GM21717 (cell line): Measurements from ENCODE around the gene BCAS3.
"Not testable (repeated sequence)": the region's sequence is repeated elsewhere in the genome, so short reads cannot be mapped to it uniquely, and the experiment has no call there.

Experiments used
- ATAC-seq: cut with Tn5 transposase; IDR thresholded peaks from one replicate; pipeline ENCODE4 v1.9.1; 2021; ENCODE audit warnings: mild to moderate bottlenecking, moderate library complexity; ENCODE audit not compliant: unreplicated experiment

Gene BCAS3

DNA sequence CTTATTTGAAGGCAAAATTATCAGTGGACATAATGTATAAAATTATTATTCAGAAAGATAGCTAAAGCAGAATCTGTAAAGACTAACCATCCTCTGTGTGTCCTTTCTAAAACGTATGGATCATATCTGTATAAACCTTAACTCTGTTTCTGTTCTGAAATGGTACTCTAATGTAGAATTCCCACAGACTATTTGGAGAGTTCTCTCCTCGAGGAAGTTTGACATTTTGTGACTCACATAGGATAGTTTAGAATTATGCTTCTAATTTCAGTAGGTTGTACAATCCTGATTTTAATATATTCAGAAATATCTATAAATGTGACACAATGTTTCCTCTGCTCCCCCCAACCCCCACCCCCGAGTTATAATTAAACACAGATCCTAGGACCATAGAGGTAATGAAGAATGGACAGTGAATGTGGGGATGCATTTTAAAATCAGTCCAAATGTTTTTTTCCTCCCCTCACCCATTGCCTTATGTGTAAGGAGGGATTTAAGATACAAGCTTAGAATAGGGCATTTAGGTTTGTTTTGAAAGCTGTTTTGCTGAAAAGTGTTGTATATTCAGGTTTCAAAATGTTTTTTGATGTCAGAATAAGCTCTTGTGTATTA is 66.8 kb downstream of the BCAS3 start:
- ATAC-seq, result no peak

- no peak for ATAC-seq
Measured at GRCh38 chr17:60745544-60745943, 67.9 kb downstream of the BCAS3 start.

GRCh38 chr17:60747069-60747808 is 69.6 kb downstream of the BCAS3 start:
- no peak for ATAC-seq

GRCh38 chr17:60748204-60748603 is 70.6 kb downstream of the BCAS3 start:
- no peak for ATAC-seq

- no peak for ATAC-seq
Measured at GRCh38 chr17:60749050-60749449, 71.4 kb downstream of the BCAS3 start.

- no peak for ATAC-seq
Measured at GRCh38 chr17:60749708-60750107, 72.1 kb downstream of the BCAS3 start.

GRCh38 chr17:60750640-60751039 is 73.0 kb downstream of the BCAS3 start:
- ATAC-seq, result no peak

DNA sequence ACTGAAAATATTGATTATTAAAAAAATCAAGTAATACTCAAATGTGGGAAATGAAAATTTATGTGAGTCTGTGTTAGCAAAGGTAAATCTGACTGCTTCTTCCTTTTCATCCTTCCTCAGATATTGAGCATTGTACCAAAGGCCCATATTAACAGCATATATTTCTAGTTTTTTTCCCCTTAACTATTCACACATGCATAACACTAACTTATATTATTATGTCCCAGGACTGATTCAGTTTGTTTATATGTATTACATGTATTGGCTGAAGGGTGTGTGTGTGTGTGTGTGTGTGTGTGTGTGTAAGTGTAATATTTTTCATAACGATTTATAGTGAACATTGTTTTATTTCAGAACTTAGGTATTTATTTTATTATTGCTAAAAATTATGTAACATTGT is 74.2 kb downstream of the BCAS3 start:
- no peak for ATAC-seq

DNA sequence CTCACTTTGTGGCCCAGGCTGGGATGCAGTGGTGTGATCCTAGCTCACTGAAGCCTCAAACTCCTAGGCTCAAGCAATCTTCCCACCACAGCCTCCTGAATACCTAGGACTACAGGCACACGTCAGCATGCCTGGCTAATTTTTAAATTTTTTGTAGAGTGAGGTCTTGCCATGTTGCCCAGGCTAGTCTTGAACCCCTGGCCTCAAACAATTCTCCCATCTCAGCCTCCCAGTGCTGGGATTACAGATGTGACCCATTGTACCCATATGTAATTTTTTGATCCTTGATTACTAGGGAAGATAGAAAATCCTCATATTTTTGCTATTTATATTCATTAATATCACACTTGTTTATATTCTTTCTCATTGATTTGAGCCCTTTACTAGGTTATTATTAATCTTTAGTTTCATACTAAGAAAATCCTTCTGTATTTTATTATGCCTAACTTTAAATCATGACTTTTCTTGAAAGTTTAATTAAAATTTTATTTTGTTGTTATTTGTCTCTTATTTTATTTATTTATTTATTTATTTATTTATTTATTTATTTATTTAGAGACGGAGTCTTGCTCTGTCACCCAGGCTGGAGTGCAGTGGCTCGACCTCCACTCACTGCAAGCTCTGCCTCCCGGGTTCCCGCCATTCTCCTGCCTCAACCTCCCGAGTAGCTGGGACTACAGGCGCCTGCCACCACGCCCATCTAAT is 75.4 kb downstream of the BCAS3 start:
- no peak for ATAC-seq

DNA sequence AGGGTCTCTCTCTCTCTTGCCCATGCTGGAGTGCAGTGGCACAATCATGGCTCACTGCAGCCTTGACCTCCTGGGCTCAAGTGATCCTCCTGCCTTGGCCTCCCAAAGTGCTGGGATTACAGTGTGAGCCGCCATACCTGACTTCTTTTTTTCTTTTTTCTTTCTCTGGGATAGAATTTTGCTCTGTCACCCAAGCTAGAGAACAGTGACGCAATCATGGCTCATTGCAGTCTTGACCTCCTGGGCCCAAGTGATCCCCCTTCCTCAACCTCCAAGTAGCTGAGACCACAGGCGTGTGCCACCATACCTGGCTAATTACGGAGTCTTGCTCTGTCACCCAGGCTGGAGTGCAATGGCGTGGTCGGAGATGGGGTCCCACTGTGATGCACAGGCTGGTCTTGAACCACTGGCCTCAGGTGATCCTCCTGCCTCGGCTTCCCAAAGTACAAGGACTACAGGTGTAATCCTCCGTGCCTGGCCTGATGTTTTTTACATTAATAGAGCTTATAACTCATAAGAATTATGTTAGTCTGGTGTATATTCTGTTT is 76.5 kb downstream of the BCAS3 start:
- ATAC-seq, result no peak

GRCh38 chr17:60756798-60757197 is 79.1 kb downstream of the BCAS3 start:
- ATAC-seq, result not testable (repeated sequence)

GRCh38 chr17:60757437-60757836 is 79.8 kb downstream of the BCAS3 start:
- no peak for ATAC-seq

DNA sequence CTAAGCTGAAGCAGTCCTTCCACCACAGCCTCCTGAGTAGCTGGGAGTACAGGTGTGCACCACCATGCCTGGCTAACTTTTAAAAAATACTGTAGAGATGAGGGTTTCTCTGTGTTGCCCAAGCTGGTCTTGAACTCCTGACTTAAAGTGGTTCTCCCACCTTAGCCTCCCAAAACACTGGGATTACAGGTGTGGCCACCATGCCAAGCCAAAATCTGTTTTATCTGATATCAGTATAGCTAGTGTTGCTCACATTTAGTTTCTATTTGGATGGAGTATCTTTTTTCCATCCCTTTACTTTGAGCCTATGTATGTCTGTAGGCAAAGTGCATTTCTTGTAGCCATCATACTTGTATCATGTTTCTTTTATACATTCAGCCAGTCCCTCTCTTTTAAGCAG is 82.1 kb downstream of the BCAS3 start:
- no peak for ATAC-seq

GRCh38 chr17:60761301-60761700 is 83.7 kb downstream of the BCAS3 start:
- not testable (repeated sequence) for ATAC-seq

- no peak for ATAC-seq
Measured at GRCh38 chr17:60766778-60767190, 89.1 kb downstream of the BCAS3 start.

GRCh38 chr17:60767744-60768308 is 90.2 kb downstream of the BCAS3 start:
- ATAC-seq, result no peak

DNA sequence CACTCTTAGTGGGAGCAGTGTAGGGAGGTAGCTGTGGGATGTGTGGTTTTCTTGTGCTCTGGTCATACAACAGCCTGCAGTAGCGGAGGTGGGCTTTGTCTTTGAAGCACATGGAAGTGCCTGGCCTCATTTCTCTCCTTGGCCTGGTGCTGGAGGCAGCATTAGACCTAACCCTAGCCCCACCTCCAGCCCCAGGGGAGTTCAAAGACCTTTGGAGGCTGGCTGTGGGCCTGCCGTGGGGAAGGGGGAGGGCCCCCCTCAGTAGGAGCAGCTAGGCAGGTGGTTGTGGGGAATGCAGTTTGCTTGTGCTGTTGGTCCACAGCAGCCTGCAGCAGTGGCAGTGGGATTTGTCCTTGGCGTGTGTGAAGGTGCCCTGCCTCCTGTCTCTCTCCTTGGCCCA is 91.7 kb downstream of the BCAS3 start:
- no peak for ATAC-seq

DNA sequence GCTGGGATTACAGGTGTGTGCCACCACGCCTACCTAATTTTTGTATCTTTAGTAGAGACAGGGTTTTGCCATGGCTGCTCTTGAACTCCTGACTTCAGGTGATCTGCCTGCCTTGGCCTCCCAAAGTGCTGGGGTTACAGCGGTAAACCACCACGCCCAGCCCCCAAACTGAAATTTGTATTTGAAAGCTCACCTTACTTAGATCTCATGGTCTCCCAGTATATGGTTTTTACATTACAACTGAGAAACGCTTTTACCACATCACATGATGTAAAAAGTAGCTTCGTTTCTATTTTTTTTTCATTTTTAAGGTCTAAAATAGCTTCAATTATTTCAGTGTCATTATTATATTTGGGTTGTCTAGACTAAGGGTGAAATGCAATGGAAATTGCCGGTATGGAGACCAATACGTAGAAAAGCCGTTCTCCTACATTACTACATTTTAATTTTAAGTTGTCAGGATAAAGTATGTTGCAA is 93.3 kb downstream of the BCAS3 start:
- no peak for ATAC-seq

DNA sequence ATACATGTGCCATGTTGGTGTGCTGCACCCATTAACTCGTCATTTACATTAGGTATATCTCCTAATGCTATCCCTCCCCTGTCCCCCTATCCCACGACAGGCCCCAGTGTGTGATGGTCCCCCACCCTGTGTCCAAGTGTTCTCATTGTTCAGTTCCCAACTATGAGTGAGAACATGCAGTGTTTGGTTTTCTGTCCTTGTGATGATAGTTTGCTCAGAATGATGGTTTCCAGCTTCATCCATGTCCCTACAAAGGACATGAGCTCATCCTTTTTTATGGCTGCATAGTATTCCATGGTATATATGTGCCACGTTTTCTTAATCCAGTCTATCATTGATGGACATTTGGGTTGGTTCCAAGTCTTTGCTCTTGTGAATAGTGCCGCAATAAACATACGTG is 94.0 kb downstream of the BCAS3 start:
- not testable (repeated sequence) for ATAC-seq

DNA sequence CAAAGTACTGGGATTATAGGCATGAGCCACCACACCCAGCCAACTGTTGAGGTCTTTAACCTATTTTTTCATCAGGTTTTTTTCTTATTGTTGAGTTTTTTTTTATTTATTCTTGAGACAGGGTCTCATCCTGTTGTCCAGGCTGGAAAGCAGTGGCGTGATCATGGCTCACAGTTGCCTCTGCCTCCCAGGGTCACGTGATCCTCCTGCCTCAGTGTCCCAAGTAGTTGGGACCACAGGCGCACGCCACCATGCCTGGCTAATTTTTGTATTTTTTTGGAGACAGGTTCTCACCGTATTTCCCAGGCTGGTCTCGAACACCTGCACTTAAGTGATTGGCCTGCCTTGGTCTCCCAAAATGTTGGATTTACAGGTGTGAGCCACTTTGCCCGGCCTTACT is 95.9 kb downstream of the BCAS3 start:
- no peak for ATAC-seq

- ATAC-seq, result no peak
Measured at GRCh38 chr17:60781880-60782412, 104.3 kb downstream of the BCAS3 start.
